IMR-90 (cell line): ENCODE data around the gene RTP4. TPM values are rescaled to one million over a fixed set of nuclear protein-coding genes. Genes with fewer than 3 reads are reported as not detected.

ENCODE experiments used
- ATAC-seq: fragments of 200-7000 bp; cut with Tn5 transposase; 2 replicates; pipeline ENCODE4 v1.9.1; 2020; ENCODE audit warnings: low read depth, mild to moderate bottlenecking, moderate library complexity
- BruUV-seq: library from RNA; stranded (reverse); fragments of 400-500 nt; replicated peaks from 2 replicates; lab custom pipeline; 2021; lab: Mats Ljungman, UMichigan
- CTCF ChIA-PET: fragments of 300-600 bp; formaldehyde crosslinking; extraction: SDS; loops from one replicate; lab custom pipeline; 2021; ENCODE audit warnings: antibody characterized with exemption; lab: Yijun Ruan, JAX
- POLR2A ChIA-PET: fragments of 300-600 bp; sonication (Branson Sonifier 250); formaldehyde crosslinking; loops from one replicate; lab custom pipeline; 2022; ENCODE audit warnings: antibody characterized with exemption; ENCODE audit not compliant: unreplicated experiment; lab: Charles Lee
- DNase-seq: peaks from one replicate; pipeline ENCODE4 v3.0.0; 2013
- H2AFZ ChIP-seq: replicated peaks from 2 replicates; pipeline ENCODE3; 2013; ENCODE audit warnings: low read length, mild to moderate bottlenecking; ENCODE audit not compliant: poor library complexity
- H2AK5ac ChIP-seq: 2 replicates; pipeline ENCODE4 v1.6.1; 2013; ENCODE audit warnings: low read depth, low read length, inconsistent platforms
- H2AK9ac ChIP-seq: replicated peaks from 2 replicates; pipeline ENCODE3; 2013; ENCODE audit warnings: mild to moderate bottlenecking, low read depth, low read length, moderate library complexity; ENCODE audit not compliant: poor library complexity
- H2BK120ac ChIP-seq: 2 replicates; pipeline ENCODE4 v1.6.1; 2013; ENCODE audit warnings: low read depth, low read length, inconsistent platforms
- H2BK15ac ChIP-seq: 3 replicates; pipeline ENCODE4 v1.6.1; 2013; ENCODE audit warnings: low read depth, low read length, inconsistent platforms
- H2BK20ac ChIP-seq: 2 replicates; pipeline ENCODE4 v1.6.1; 2013; ENCODE audit warnings: low read depth, mild to moderate bottlenecking, inconsistent platforms, low read length, moderate library complexity
- H2BK5ac ChIP-seq: 2 replicates; pipeline ENCODE4 v1.6.1; 2013; ENCODE audit warnings: mild to moderate bottlenecking, low read depth, low read length, inconsistent platforms; ENCODE audit not compliant: poor library complexity, severe bottlenecking
- H3K14ac ChIP-seq: replicated peaks from 2 replicates; pipeline ENCODE4 v1.6.1; 2013; ENCODE audit warnings: low read depth, low read length, inconsistent platforms
- H3K18ac ChIP-seq: 2 replicates; pipeline ENCODE4 v1.6.1; 2013; ENCODE audit warnings: low read depth, low read length, control low read depth
- H3K23ac ChIP-seq: 2 replicates; pipeline ENCODE4 v1.6.1; 2013; ENCODE audit warnings: low read depth, low read length, inconsistent platforms
- H3K27ac ChIP-seq: 2 replicates; pipeline ENCODE4 v1.5.1; 2013; ENCODE audit warnings: mild to moderate bottlenecking, control low read depth, low read length; ENCODE audit not compliant: insufficient read depth
- H3K27me3 ChIP-seq: 2 replicates; pipeline ENCODE4 v1.6.1; 2013; ENCODE audit warnings: low read length; ENCODE audit not compliant: control insufficient read depth, insufficient read depth
- H3K36me3 ChIP-seq: 2 replicates; pipeline ENCODE4 v1.6.1; 2013; ENCODE audit warnings: low read length, mixed read lengths; ENCODE audit not compliant: control insufficient read depth, insufficient read depth
- H3K4ac ChIP-seq: 2 replicates; pipeline ENCODE4 v1.6.1; 2013; ENCODE audit warnings: low read depth, low read length, inconsistent platforms
- H3K4me1 ChIP-seq: 2 replicates; pipeline ENCODE4 v1.6.1; 2013; ENCODE audit warnings: low read length, mixed read lengths; ENCODE audit not compliant: control insufficient read depth, insufficient read depth
- H3K4me2 ChIP-seq: 2 replicates; pipeline ENCODE4 v1.6.1; 2013; ENCODE audit warnings: low read depth, mild to moderate bottlenecking, control low read depth, low read length, moderate library complexity
- H3K4me3 ChIP-seq: 2 replicates; pipeline ENCODE4 v1.5.1; 2013; ENCODE audit warnings: low read depth, mild to moderate bottlenecking, control low read depth, low read length, moderate library complexity; ENCODE audit not compliant: insufficient read depth
- H3K56ac ChIP-seq: 2 replicates; pipeline ENCODE4 v1.6.1; 2013; ENCODE audit warnings: low read length, inconsistent platforms; ENCODE audit not compliant: insufficient read depth; ENCODE audit errors: extremely low read depth
- H3K79me1 ChIP-seq, 2 experiments: 2 replicates each; pipeline ENCODE4 v1.6.1; 2013; ENCODE audit warnings: low read length in 2 of 2, inconsistent platforms in 1 of 2, low read depth in 1 of 2
- H3K9ac ChIP-seq: 2 replicates; pipeline ENCODE4 v1.6.1; 2013; ENCODE audit warnings: low read depth, low read length, control low read depth
- H3K9me1 ChIP-seq: 2 replicates; pipeline ENCODE4 v1.6.1; 2013; ENCODE audit warnings: low read length, inconsistent platforms; ENCODE audit not compliant: insufficient read depth
- H3K9me3 ChIP-seq: 2 replicates; pipeline ENCODE4 v1.6.1; 2013; ENCODE audit warnings: low read length; ENCODE audit not compliant: control insufficient read depth, insufficient read depth
- H4K20me1 ChIP-seq: 2 replicates; pipeline ENCODE4 v1.6.1; 2013; ENCODE audit warnings: low read length, inconsistent platforms; ENCODE audit not compliant: insufficient read depth
- H4K5ac ChIP-seq: 2 replicates; pipeline ENCODE4 v1.6.1; 2013; ENCODE audit warnings: mild to moderate bottlenecking, low read depth, low read length, control low read depth
- H4K8ac ChIP-seq, 2 experiments: 2 replicates each; pipeline ENCODE4 v1.6.1; 2013; ENCODE audit warnings: low read depth in 2 of 2, low read length in 2 of 2, control low read depth in 1 of 2, inconsistent platforms in 1 of 2
- H4K91ac ChIP-seq: 2 replicates; pipeline ENCODE4 v1.6.1; 2013; ENCODE audit warnings: low read depth, low read length, inconsistent platforms; ENCODE audit not compliant: insufficient read depth
- BHLHE40 ChIP-seq: fragments of 150-350 bp; IDR thresholded peaks from 2 replicates; pipeline ENCODE4 v1.6.1; 2016; ENCODE audit warnings: mild to moderate bottlenecking, low read depth, low read length
- CEBPB ChIP-seq: IDR thresholded peaks from 2 replicates; pipeline ENCODE4 v1.6.1; 2012; ENCODE audit warnings: low read depth, low read length, improper control_type of control experiment
- FOS ChIP-seq: fragments of 150-350 bp; IDR thresholded peaks from 2 replicates; pipeline ENCODE4 v1.6.1; 2016; ENCODE audit warnings: low read depth, low read length
- MAZ ChIP-seq: IDR thresholded peaks from 2 replicates; pipeline ENCODE4 v1.6.1; 2012; ENCODE audit warnings: low read depth, mild to moderate bottlenecking, low read length, improper control_type of control experiment, moderate library complexity, borderline replicate concordance
- RAD21 ChIP-seq: IDR thresholded peaks from 2 replicates; pipeline ENCODE4 v1.6.1; 2012; ENCODE audit warnings: low read length, improper control_type of control experiment
- WGBS, 2 experiments: methylation state at CpG; one replicate each; pipeline versions ENCODE4 v1.1.5 to v1.1.7; 2013; ENCODE audit warnings: missing lambda C conversion rate in 2 of 2; ENCODE audit not compliant: insufficient read length in 1 of 2; ENCODE audit errors: extremely low coverage in 2 of 2; 5-methylcytosine and 5-hydroxymethylcytosine counted together
- dilution Hi-C: fragments of 300-500 bp; cut with HindIII; formaldehyde crosslinking; loops from one replicate; pipeline ENCODE4 v1.14.3; 2018; ENCODE audit warnings: low sequenced_read_pairs; ENCODE audit not compliant: unreplicated experiment
- in situ Hi-C: fragments of 300-500 bp; cut with MboI; formaldehyde crosslinking; loops from 3 replicates; pipeline ENCODE4 v1.14.3; 2019; ENCODE audit warnings: low sequenced_read_pairs, inconsistent platforms, mixed read lengths
- intact Hi-C: fragments of 100-400 bp; cut with micrococcal nuclease; formaldehyde crosslinking; loops from 2 replicates; pipeline ENCODE4 v1.10.0; 2022
- polyA plus RNA-seq, 3 experiments: library from polyadenylated mRNA; depleted of rRNA; stranded (reverse); fragments of >200 nt; gene quantifications; 2 replicates each; pipeline ENCODE4 v1.2.3, GENCODE V29; 2012; ENCODE audit warnings: low replicate concordance in 1 of 3
- total RNA-seq: library from RNA; depleted of rRNA; stranded (reverse); fragments of >200 nt; gene quantifications from 2 replicates; pipeline ENCODE4 v1.2.3, GENCODE V29; 2012

Gene RTP4
- total and polyA plus RNA-seq, 2 of the 4 experiments (the other 2 are of a cell fraction), result not detected

DNA sequence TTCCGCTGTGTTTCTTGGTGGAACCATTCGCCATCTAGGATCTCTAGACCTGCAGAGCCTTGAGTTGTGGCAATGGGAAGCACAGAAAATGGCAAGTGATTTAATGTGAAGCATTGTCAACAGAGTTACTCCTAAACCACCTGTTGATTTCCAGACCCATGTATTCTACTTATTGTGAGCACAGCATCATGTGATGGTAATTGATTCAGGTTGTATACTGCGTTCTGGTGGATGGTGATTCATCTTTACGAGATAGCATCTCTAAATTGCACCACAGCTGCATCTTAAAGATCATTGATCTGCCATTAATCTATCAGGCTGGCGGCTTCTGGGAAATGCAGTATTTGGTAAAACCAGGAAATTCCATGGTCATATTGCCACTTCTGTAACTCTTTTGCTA lies 7.4 kb downstream of the RTP4 start:
- Histone ChIP-seq H3K9me1 (no peaks in the 10 kb centered on the region), H3K14ac (no peak overlapping the region), H3K27ac (no peak overlapping the region), H2BK120ac (no peak overlapping the region), H3K9me3 (no peaks in the 10 kb centered on the region), H3K18ac (no peak overlapping the region), H3K27me3 (peaks cover 5% of the 10 kb centered on the region), H3K4me1 (no peaks in the 10 kb centered on the region), H3K56ac (no peak overlapping the region), H2AK9ac (no peak overlapping the region), H2AFZ (no peak overlapping the region), H2BK20ac (no peak overlapping the region), H3K4me3 (no peak overlapping the region), H2AK5ac (no peak overlapping the region), H3K4me2 (no peak overlapping the region), H3K36me3 (no peaks in the 10 kb centered on the region), H4K91ac (no peak overlapping the region), H2BK5ac (no peak overlapping the region), H3K4ac (no peak overlapping the region), H3K9ac (no peak overlapping the region), H4K5ac (no peak overlapping the region), H4K8ac (no peak overlapping the region), H4K20me1 (no peaks in the 10 kb centered on the region), H3K23ac (no peak overlapping the region), H3K79me1 (no peaks in the 10 kb centered on the region), H2BK15ac (no peak overlapping the region)
- ATAC-seq (no peak), DNase-seq (no peak)
- in situ Hi-C loops, result no loop called here
- TF ChIP-seq FOS, result no peak
- no peak for TF ChIP-seq RAD21
- no peak for TF ChIP-seq CEBPB
- no peak for TF ChIP-seq MAZ
- no peak for TF ChIP-seq BHLHE40
- BruUV-seq, result no TSS peak
- intact Hi-C loops, result no loop called here
- CTCF ChIA-PET, result no interaction called here
- dilution Hi-C loops, result no loop called here
- POLR2A ChIA-PET, result no interaction called here
- no CpG with 5 or more reads among the region's 5 CpGs for WGBS, 2 experiments
